HEK293 (cell line): Measurements from ENCODE around the gene GPR35.

ENCODE experiments used
- CTCF ChIP-seq: fragments of 450-650 bp; formaldehyde crosslinking; IDR thresholded peaks from 2 replicates; pipeline ENCODE4 v1.5.1; 2016; ENCODE audit warnings: missing biosample characterization, missing genetic modification characterization
- SETDB1 ChIP-seq: IDR thresholded peaks from one replicate; pipeline ENCODE4 v1.6.1; 2017; ENCODE audit warnings: mild to moderate bottlenecking, low read length, moderate library complexity, mixed read lengths; ENCODE audit not compliant: insufficient read length
- ZNF449 ChIP-seq: fragments of 450-650 bp; formaldehyde crosslinking; IDR thresholded peaks from 2 replicates; pipeline ENCODE4 v1.5.1; 2017; ENCODE audit warnings: missing biosample characterization, mild to moderate bottlenecking, missing genetic modification characterization, moderate library complexity

- TF ChIP-seq CTCF (tag by site-specific recombination) (no peak), SETDB1 (no peak), ZNF449 (tag by site-specific recombination) (no peak)
Observed at GRCh38 chr2:240578488-240578887, 46.8 kb upstream of the GPR35 start.
